Measurements from ENCODE around the gene IL1RN.

The IL1RN gene

DNA sequence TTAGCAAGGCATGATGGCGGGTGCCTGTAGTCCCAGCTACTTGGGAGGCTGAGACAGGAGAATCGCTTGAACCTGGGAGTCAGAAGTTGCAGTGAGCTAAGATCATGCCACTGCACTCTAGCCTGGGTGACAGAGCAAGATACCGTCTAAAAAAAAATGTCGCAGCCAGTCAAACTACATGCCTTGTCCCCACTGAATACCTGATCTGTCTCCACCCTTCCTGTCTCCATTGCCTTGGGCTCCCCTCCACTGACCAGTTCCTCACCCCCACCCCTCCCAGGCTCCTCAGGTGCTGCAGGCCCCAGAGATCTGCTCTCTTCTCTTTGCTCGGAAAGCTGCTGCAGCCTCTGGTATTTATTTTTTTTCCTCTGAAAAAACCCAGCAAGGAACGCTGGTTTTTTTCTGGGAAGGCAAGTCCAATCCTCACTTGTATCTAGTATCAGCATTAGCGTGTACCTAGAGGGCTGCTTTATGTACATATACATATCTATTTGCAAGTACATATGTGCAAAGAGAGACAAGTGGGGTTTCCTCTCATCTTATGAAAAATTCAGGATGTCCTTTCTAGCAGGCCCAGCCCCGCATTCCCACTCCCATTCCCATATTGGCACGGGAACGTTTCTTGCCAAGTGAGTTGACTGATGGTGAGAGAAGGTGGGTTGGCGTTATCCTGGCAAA lies 50.8 kb downstream of the IL1RN start:
- TF ChIP-seq, protein P1, sequence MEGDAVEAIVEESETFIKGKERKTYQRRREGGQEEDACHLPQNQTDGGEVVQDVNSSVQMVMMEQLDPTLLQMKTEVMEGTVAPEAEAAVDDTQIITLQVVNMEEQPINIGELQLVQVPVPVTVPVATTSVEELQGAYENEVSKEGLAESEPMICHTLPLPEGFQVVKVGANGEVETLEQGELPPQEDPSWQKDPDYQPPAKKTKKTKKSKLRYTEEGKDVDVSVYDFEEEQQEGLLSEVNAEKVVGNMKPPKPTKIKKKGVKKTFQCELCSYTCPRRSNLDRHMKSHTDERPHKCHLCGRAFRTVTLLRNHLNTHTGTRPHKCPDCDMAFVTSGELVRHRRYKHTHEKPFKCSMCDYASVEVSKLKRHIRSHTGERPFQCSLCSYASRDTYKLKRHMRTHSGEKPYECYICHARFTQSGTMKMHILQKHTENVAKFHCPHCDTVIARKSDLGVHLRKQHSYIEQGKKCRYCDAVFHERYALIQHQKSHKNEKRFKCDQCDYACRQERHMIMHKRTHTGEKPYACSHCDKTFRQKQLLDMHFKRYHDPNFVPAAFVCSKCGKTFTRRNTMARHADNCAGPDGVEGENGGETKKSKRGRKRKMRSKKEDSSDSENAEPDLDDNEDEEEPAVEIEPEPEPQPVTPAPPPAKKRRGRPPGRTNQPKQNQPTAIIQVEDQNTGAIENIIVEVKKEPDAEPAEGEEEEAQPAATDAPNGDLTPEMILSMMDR (conservative IDR thresholded peaks at IDR 0.05): no peak
- no peak for TF ChIP-seq ZFX (IDR thresholded peaks at IDR 0.05)
- no peak overlapping the region for H3K27ac ChIP-seq

DNA sequence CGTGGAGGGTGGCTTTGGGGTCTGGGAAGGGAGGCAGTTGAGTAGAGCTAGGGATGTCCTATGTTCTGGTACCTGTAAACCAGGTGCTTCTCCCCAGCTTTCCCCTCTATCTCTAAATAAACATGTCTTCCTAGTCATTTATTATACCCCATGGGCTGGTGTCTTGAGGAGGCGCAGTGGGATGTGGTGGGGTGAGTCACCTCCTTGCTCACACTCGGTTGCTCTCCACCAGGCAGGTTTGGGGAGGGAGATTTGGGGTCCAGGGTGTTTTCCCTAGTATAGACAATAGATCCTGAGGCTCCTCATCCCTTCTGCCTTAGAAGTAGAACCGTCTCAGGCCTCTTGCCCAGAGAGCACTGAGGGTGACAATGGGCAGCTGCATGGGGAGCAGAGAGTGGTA lies 51.5 kb downstream of the IL1RN start:
- TF ChIP-seq, protein P1 (conservative IDR thresholded peaks at IDR 0.05): no peak
- no peak for TF ChIP-seq ZFX (IDR thresholded peaks at IDR 0.05)
- H3K27ac ChIP-seq: no peak overlapping the region

DNA sequence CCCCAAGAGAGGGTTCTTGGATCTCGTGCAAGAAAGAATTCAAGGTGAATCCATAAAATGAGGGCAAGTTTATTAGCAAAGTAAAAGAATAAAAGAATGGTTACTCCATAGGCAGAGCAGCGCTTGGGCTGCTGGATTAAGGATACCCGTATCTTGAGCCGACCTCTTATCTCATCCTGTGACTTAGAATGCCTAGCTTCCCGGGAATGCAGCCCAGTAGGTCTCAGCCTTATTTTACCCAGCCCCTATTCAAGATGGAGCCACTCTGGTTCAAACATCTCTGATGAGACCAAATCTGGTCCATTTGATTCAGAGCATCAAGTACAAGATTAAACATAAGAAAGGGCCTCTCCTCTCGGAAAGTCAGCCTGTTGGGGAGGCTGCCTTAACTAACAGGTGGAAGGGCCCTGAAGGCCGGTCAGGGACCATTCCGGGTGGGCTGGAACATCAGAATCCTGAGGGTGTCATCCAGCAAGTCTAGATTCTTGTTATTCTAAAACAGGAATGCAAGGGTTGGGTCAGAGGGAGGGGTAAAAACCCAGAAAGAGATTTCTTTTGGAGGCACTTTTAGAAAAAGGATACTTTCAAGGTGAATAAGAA lies 52.1 kb downstream of the IL1RN start:
- H3K27ac ChIP-seq: no peak overlapping the region

DNA sequence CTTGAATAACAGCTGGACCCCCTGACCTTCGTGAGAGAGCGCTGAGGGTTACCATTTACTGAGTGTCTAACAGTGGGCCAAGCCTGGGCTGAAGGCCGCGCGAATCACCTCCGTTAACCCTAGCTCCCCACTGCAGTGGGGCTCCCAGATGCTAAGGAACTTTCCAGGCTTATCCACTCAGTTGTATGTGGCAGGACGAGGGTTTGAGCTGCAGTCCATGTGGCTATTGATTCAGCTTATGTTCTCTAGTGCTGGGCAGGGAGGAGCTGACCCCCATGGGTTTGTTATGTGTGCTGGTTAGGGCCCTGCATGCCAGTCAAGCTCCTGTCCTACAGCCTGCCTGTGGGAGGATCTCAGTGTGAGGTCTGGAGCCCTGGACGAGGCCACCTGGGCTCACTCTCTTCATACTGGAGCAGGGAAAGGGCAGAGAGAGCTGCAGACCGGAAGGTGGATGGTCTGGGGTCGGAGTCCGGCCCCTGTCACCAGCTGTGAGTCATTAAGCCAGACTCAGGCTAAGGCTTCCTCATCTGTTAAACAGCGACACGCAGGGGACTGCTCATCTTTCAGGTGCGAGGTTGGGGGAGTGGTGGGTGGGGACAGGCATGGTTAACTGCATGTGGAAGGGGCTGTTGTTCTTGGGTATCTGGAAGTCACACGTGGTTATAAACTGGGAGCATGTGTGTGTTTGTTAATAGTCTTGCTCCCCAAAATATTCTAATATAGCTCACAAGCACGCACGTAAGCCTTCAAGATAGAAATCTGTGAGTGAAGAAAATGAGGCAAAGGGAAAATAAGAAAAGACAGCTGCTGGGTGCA lies 52.9 kb downstream of the IL1RN start:
- H3K27ac ChIP-seq: no peak overlapping the region
- TF ChIP-seq, protein P1 (conservative IDR thresholded peaks at IDR 0.05): no peak
- TF ChIP-seq ZFX (IDR thresholded peaks at IDR 0.05): no peak

More for the DNA sequence above, 52.1 kb downstream of the IL1RN start:
- no peak for TF ChIP-seq ZFX (IDR thresholded peaks at IDR 0.05)
- TF ChIP-seq, protein P1 (conservative IDR thresholded peaks at IDR 0.05): no peak

DNA sequence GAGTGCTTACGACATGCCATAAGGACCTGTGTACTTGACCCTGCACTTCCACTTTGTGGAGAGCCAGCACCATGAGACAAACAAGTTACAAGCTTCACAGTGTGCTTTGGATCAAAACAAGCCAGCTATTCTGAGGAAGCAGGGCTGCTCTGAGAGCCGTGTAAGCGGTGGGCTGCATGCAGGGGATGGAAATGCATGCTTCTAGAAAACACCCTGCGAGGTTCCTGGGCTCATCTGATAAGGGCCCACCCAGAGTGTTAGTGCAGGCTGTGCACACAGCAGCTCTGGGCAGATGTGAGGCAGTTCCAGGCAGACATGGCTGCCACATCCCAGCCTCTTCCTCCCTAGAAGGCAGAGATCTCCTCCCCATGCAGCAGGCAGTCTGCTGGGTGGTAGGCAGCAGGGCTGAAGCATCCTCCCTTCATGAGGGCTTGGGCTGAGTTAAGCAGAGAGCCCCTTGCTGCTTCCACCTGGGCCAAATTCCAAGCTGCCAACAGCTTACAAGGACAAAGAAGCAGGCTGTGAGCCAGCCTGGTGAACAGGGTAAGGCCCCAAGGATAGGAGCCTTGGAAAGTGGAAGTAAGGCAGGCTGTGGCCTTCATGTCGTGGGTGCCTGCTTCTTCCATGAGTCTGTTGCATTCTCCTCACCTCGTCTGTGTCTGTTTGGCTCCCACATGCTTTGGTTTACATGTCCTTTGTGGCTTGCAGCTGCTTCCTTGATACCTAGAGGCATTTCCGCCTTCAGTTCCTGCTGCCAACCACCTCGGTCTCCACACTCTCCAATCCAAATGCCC lies 54.1 kb downstream of the IL1RN start:
- TF ChIP-seq, protein P1 (conservative IDR thresholded peaks at IDR 0.05): no peak
- H3K27ac ChIP-seq: no peak overlapping the region

DNA sequence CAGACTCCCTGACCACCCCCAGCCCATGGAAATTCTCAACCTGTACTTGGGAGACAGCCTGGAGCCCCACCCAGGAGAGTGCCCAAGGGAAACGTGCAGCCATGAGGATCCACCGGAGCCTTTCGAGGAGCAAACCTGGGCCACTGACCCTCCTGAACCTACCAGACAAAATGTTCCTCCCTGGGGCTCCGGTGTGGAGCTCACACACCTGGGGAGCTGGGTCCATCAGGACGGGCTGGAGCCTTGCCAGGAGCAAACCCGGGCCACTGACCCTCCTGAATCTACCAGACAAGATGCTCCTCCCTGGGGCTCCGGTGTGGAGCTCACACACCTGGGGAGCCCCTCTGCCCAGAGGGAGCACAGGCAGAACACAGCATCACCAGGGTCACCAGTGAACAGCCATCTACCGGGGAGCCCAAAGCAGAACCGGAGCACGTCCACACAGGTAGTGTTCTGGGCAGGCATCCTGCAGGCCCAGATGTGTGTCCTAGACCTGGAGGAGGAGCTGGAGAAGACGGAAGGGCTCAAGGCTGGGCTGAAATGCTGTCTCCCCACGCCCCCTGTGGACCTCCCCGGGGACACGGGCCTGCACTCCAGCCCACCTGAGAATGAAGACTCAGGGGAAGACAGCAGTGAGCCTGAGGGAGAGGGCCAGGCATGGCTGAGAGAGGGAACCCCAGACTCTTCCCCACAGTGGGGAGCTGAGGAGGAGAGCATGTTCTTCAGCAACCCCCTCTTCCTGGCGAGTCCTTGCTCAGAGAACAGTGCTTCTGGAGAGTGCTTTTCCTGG lies 55.3 kb downstream of the IL1RN start:
- H3K27ac ChIP-seq: no peak overlapping the region
- no peak for TF ChIP-seq ZFX (IDR thresholded peaks at IDR 0.05)
- TF ChIP-seq, protein P1 (conservative IDR thresholded peaks at IDR 0.05): no peak
